ENCODE data around the gene RAB27A. TPM values are rescaled to one million over a fixed set of nuclear protein-coding genes. Genes with fewer than 3 reads are reported as not detected.

RAB27A gene
- total and polyA plus RNA-seq, 2 experiments from 2014 or later: 3.2 to 5.8 TPM

DNA sequence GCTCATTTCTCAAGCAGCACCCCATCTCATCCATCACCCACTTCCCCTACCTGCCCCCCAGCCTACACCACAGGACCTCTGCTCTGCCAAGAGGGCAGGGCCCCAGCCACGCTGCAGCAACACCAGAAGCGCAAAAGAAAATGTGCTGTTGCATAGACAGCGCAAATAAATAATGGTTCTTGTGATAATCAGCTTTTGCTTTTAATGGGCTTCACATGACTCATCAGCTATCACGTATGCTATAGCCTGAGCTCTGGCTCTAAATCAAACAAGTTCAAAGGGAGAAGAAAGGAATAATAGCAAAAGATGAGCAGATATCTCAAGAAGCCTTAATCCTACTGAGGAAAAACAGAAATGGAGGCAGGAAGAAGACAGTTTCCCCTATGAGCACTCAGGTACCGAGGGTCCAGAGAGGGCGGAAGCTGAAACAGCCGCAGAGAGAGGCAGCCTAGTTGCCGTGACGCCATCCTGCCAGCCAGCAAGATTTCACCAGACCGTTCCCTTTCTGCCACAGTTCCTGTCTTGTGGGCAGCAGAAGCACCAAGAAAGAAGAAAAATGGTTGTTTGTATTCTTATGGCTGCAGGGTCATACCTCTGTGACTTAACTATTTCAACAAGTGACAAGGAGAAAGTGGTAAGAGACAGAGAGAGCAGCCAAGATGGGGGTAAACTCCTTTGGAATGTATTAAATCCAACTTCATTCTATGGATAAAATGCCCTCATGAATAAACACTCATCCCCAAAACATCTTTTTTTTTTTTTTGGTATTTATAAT, 22.0 kb downstream of the RAB27A start:
- Mint-ChIP-seq H3K9me3 (no peaks in the 10 kb centered on the region), H3K36me3 (ENCODE audit: low read depth) (no peaks in the 10 kb centered on the region), H3K27me3 (ENCODE audit: insufficient read depth, low read depth, poor library complexity) (no peaks in the 10 kb centered on the region), H3K27ac (peak overlapping the region; percentile 58; the same call in 1 of the 2 replicates), H3K4me3 (no peak overlapping the region), H3K4me1 (no peaks in the 10 kb centered on the region)
- Histone ChIP-seq H3K9me2 (ENCODE audit: insufficient read depth) (no peaks in the 10 kb centered on the region), H3K4me3 (no peak overlapping the region), H3K27me3 (ENCODE audit: insufficient read depth) (no peaks in the 10 kb centered on the region), H2AFZ (no peak overlapping the region; the same call in 1 of the 2 replicates), H3K4me2 (no peak overlapping the region), H3K79me2 (replicated peaks; ENCODE audit: insufficient read depth) (no peaks in the 10 kb centered on the region), H3K4me1 (ENCODE audit: insufficient read depth) (no peaks in the 10 kb centered on the region), H3K36me3 (ENCODE audit: insufficient read depth) (no peaks in the 10 kb centered on the region), H4K20me1 (replicated peaks; ENCODE audit: insufficient read depth) (no peaks in the 10 kb centered on the region), H3F3A (replicated peaks; ENCODE audit: low read depth) (no peaks in the 10 kb centered on the region), H3K27ac (ENCODE audit: low read depth) (no peak overlapping the region)
- no peak for ATAC-seq
- DNase-seq (ENCODE audit: low spot score): no peak
- TF ChIP-seq, protein P1, sequence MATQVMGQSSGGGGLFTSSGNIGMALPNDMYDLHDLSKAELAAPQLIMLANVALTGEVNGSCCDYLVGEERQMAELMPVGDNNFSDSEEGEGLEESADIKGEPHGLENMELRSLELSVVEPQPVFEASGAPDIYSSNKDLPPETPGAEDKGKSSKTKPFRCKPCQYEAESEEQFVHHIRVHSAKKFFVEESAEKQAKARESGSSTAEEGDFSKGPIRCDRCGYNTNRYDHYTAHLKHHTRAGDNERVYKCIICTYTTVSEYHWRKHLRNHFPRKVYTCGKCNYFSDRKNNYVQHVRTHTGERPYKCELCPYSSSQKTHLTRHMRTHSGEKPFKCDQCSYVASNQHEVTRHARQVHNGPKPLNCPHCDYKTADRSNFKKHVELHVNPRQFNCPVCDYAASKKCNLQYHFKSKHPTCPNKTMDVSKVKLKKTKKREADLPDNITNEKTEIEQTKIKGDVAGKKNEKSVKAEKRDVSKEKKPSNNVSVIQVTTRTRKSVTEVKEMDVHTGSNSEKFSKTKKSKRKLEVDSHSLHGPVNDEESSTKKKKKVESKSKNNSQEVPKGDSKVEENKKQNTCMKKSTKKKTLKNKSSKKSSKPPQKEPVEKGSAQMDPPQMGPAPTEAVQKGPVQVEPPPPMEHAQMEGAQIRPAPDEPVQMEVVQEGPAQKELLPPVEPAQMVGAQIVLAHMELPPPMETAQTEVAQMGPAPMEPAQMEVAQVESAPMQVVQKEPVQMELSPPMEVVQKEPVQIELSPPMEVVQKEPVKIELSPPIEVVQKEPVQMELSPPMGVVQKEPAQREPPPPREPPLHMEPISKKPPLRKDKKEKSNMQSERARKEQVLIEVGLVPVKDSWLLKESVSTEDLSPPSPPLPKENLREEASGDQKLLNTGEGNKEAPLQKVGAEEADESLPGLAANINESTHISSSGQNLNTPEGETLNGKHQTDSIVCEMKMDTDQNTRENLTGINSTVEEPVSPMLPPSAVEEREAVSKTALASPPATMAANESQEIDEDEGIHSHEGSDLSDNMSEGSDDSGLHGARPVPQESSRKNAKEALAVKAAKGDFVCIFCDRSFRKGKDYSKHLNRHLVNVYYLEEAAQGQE (IDR thresholded peaks at IDR 0.05; ENCODE audit: unreplicated experiment): no peak
- no peak for TF ChIP-seq POLR2AphosphoS5 (IDR thresholded peaks at IDR 0.05; ENCODE audit: low read depth)
- TF ChIP-seq ZNF114 (CRISPR knock-in tag; IDR thresholded peaks at IDR 0.05): no peak
- no peak for TF ChIP-seq EZH2 (IDR thresholded peaks at IDR 0.05; ENCODE audit: low read depth, unreplicated experiment)
- TF ChIP-seq, protein P2, sequence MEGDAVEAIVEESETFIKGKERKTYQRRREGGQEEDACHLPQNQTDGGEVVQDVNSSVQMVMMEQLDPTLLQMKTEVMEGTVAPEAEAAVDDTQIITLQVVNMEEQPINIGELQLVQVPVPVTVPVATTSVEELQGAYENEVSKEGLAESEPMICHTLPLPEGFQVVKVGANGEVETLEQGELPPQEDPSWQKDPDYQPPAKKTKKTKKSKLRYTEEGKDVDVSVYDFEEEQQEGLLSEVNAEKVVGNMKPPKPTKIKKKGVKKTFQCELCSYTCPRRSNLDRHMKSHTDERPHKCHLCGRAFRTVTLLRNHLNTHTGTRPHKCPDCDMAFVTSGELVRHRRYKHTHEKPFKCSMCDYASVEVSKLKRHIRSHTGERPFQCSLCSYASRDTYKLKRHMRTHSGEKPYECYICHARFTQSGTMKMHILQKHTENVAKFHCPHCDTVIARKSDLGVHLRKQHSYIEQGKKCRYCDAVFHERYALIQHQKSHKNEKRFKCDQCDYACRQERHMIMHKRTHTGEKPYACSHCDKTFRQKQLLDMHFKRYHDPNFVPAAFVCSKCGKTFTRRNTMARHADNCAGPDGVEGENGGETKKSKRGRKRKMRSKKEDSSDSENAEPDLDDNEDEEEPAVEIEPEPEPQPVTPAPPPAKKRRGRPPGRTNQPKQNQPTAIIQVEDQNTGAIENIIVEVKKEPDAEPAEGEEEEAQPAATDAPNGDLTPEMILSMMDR (conservative IDR thresholded peaks at IDR 0.05; ENCODE audit: low read depth in 2 of 2): no peak
- TF ChIP-seq NANOG (IDR thresholded peaks at IDR 0.05; ENCODE audit: borderline replicate concordance): no peak
- no peak for TF ChIP-seq JUNB (IDR thresholded peaks at IDR 0.05; ENCODE audit: unreplicated experiment)
- TF ChIP-seq, protein P3, sequence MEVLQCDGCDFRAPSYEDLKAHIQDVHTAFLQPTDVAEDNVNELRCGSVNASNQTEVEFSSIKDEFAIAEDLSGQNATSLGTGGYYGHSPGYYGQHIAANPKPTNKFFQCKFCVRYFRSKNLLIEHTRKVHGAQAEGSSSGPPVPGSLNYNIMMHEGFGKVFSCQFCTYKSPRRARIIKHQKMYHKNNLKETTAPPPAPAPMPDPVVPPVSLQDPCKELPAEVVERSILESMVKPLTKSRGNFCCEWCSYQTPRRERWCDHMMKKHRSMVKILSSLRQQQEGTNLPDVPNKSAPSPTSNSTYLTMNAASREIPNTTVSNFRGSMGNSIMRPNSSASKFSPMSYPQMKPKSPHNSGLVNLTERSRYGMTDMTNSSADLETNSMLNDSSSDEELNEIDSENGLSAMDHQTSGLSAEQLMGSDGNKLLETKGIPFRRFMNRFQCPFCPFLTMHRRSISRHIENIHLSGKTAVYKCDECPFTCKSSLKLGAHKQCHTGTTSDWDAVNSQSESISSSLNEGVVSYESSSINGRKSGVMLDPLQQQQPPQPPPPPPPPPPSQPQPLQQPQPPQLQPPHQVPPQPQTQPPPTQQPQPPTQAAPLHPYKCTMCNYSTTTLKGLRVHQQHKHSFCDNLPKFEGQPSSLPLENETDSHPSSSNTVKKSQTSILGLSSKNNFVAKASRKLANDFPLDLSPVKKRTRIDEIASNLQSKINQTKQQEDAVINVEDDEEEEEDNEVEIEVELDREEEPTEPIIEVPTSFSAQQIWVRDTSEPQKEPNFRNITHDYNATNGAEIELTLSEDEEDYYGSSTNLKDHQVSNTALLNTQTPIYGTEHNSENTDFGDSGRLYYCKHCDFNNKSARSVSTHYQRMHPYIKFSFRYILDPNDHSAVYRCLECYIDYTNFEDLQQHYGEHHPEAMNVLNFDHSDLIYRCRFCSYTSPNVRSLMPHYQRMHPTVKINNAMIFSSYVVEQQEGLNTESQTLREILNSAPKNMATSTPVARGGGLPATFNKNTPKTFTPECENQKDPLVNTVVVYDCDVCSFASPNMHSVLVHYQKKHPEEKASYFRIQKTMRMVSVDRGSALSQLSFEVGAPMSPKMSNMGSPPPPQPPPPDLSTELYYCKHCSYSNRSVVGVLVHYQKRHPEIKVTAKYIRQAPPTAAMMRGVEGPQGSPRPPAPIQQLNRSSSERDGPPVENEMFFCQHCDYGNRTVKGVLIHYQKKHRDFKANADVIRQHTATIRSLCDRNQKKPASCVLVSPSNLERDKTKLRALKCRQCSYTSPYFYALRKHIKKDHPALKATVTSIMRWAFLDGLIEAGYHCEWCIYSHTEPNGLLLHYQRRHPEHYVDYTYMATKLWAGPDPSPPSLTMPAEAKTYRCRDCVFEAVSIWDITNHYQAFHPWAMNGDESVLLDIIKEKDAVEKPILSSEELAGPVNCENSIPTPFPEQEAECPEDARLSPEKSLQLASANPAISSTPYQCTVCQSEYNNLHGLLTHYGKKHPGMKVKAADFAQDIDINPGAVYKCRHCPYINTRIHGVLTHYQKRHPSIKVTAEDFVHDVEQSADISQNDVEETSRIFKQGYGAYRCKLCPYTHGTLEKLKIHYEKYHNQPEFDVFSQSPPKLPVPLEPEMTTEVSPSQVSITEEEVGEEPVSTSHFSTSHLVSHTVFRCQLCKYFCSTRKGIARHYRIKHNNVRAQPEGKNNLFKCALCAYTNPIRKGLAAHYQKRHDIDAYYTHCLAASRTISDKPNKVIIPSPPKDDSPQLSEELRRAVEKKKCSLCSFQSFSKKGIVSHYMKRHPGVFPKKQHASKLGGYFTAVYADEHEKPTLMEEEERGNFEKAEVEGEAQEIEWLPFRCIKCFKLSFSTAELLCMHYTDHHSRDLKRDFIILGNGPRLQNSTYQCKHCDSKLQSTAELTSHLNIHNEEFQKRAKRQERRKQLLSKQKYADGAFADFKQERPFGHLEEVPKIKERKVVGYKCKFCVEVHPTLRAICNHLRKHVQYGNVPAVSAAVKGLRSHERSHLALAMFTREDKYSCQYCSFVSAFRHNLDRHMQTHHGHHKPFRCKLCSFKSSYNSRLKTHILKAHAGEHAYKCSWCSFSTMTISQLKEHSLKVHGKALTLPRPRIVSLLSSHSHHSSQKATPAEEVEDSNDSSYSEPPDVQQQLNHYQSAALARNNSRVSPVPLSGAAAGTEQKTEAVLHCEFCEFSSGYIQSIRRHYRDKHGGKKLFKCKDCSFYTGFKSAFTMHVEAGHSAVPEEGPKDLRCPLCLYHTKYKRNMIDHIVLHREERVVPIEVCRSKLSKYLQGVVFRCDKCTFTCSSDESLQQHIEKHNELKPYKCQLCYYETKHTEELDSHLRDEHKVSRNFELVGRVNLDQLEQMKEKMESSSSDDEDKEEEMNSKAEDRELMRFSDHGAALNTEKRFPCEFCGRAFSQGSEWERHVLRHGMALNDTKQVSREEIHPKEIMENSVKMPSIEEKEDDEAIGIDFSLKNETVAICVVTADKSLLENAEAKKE (CRISPR knock-in tag; IDR thresholded peaks at IDR 0.05): no peak
- no peak for TF ChIP-seq EZH2phosphoT487 (IDR thresholded peaks at IDR 0.05; ENCODE audit: unreplicated experiment)
- no peak for TF ChIP-seq STAT1 (IDR thresholded peaks at IDR 0.05; ENCODE audit: unreplicated experiment)
- TF ChIP-seq, protein P4, sequence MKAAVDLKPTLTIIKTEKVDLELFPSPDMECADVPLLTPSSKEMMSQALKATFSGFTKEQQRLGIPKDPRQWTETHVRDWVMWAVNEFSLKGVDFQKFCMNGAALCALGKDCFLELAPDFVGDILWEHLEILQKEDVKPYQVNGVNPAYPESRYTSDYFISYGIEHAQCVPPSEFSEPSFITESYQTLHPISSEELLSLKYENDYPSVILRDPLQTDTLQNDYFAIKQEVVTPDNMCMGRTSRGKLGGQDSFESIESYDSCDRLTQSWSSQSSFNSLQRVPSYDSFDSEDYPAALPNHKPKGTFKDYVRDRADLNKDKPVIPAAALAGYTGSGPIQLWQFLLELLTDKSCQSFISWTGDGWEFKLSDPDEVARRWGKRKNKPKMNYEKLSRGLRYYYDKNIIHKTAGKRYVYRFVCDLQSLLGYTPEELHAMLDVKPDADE (IDR thresholded peaks at IDR 0.05): no peak
